GM23338 (cell line): ENCODE results near the gene SF1. TPM values are rescaled to one million over a fixed set of nuclear protein-coding genes. Genes with fewer than 3 reads are reported as not detected.

Experiments used
- ATAC-seq: fragments of 200-7000 bp; cut with Tn5 transposase; 3 replicates; pipeline ENCODE4 v1.9.1; 2020
- DNase-seq: peaks from one replicate; pipeline ENCODE4 v3.0.0-alpha.2; 2015; ENCODE audit warnings: low spot score
- H2AFZ ChIP-seq: fragments of 200-600 bp; sonication (generic); 2 replicates; pipeline ENCODE4 v1.8.0; 2016; ENCODE audit warnings: antibody characterized with exemption, mild to moderate bottlenecking, moderate library complexity
- H3F3A ChIP-seq: fragments of 200-600 bp; sonication (generic); replicated peaks from 2 replicates; pipeline ENCODE4 v1.8.0; 2017; ENCODE audit warnings: antibody characterized with exemption, mixed run types, low read depth
- H3K27ac ChIP-seq: fragments of 200-600 bp; sonication (generic); 2 replicates; pipeline ENCODE4 v1.6.1; 2016; ENCODE audit warnings: low read depth
- H3K27me3 ChIP-seq: fragments of 200-600 bp; sonication (generic); 2 replicates; pipeline ENCODE4 v1.8.0; 2016; ENCODE audit warnings: mild to moderate bottlenecking, mixed run types, moderate library complexity; ENCODE audit not compliant: insufficient read depth
- H3K36me3 ChIP-seq: fragments of 200-600 bp; sonication (generic); 2 replicates; pipeline ENCODE4 v1.8.0; 2016; ENCODE audit warnings: mild to moderate bottlenecking; ENCODE audit not compliant: insufficient read depth
- H3K4me1 ChIP-seq: fragments of 200-600 bp; sonication (generic); 2 replicates; pipeline ENCODE4 v1.8.0; 2016; ENCODE audit warnings: mild to moderate bottlenecking, moderate library complexity; ENCODE audit not compliant: insufficient read depth
- H3K4me2 ChIP-seq: fragments of 200-600 bp; sonication (generic); 2 replicates; pipeline ENCODE4 v1.7.1; 2017; ENCODE audit warnings: mixed run types
- H3K4me3 ChIP-seq: fragments of 200-600 bp; sonication (generic); 2 replicates; pipeline ENCODE4 v1.6.1; 2016; ENCODE audit warnings: mixed run types
- H3K79me2 ChIP-seq: fragments of 200-600 bp; sonication (generic); replicated peaks from 2 replicates; pipeline ENCODE4 v1.8.0; 2017; ENCODE audit warnings: mild to moderate bottlenecking; ENCODE audit not compliant: insufficient read depth
- H3K9me2 ChIP-seq: fragments of 200-600 bp; sonication (generic); 2 replicates; pipeline ENCODE4 v1.8.0; 2017; ENCODE audit not compliant: insufficient read depth
- H4K20me1 ChIP-seq: fragments of 200-600 bp; sonication (generic); replicated peaks from 2 replicates; pipeline ENCODE4 v1.8.0; 2017; ENCODE audit warnings: mild to moderate bottlenecking; ENCODE audit not compliant: insufficient read depth
- H3K27ac Mint-ChIP-seq: 2 replicates; pipeline ENCODE4 v1.8.0; 2020; ENCODE audit warnings: inconsistent platforms, mild to moderate bottlenecking, moderate library complexity, mixed read lengths
- H3K27me3 Mint-ChIP-seq: 3 replicates; pipeline ENCODE4 v1.8.0; 2022; ENCODE audit warnings: low read depth, mild to moderate bottlenecking, moderate library complexity, mixed read lengths, inconsistent platforms; ENCODE audit not compliant: insufficient read depth, poor library complexity
- H3K36me3 Mint-ChIP-seq: 3 replicates; pipeline ENCODE4 v1.8.0; 2021; ENCODE audit warnings: low read depth, mild to moderate bottlenecking, inconsistent platforms, moderate library complexity, mixed read lengths
- H3K4me1 Mint-ChIP-seq: 3 replicates; pipeline ENCODE4 v1.8.0; 2020; ENCODE audit warnings: mild to moderate bottlenecking, inconsistent platforms, mixed read lengths
- H3K4me3 Mint-ChIP-seq: 3 replicates; pipeline ENCODE4 v1.8.0; 2021; ENCODE audit warnings: moderate library complexity, mild to moderate bottlenecking, inconsistent platforms, mixed read lengths
- H3K9me3 Mint-ChIP-seq: 3 replicates; pipeline ENCODE4 v1.8.0; 2020; ENCODE audit warnings: moderate library complexity, mild to moderate bottlenecking, inconsistent platforms, mixed read lengths
- CREB1 ChIP-seq: fragments of 250-450 bp; sonication (Bioruptor Pico); IDR thresholded peaks from 2 replicates; pipeline ENCODE4 v1.5.0; 2020; ENCODE audit warnings: low read depth, mild to moderate bottlenecking, moderate library complexity
- EZH2 ChIP-seq: fragments of 200-600 bp; sonication (generic); IDR thresholded peaks from one replicate; pipeline ENCODE4 v1.8.0; 2017; ENCODE audit warnings: antibody characterized with exemption, mild to moderate bottlenecking, low read depth; ENCODE audit not compliant: unreplicated experiment
- EZH2phosphoT487 ChIP-seq: fragments of 200-600 bp; sonication (generic); IDR thresholded peaks from one replicate; pipeline ENCODE4 v1.8.1; 2018; ENCODE audit warnings: antibody characterized with exemption; ENCODE audit not compliant: unreplicated experiment
- JUNB ChIP-seq: IDR thresholded peaks from one replicate; pipeline ENCODE4 v1.6.1; 2016; ENCODE audit warnings: antibody characterized with exemption; ENCODE audit not compliant: unreplicated experiment
- NANOG ChIP-seq: IDR thresholded peaks from 2 replicates; pipeline ENCODE4 v1.6.1; 2016; ENCODE audit warnings: antibody characterized with exemption, borderline replicate concordance
- POLR2AphosphoS5 ChIP-seq: IDR thresholded peaks from 2 replicates; pipeline ENCODE4 v1.6.1; 2016; ENCODE audit warnings: antibody characterized with exemption, low read depth
- STAT1 ChIP-seq: IDR thresholded peaks from one replicate; pipeline ENCODE4 v1.6.1; 2016; ENCODE audit warnings: antibody characterized with exemption; ENCODE audit not compliant: unreplicated experiment
- ZNF114 ChIP-seq: fragments of 250-450 bp; sonication (Bioruptor Pico); IDR thresholded peaks from 2 replicates; pipeline ENCODE4 v1.5.0; 2020; ENCODE audit warnings: mild to moderate bottlenecking, moderate library complexity
- ZNF331 ChIP-seq: fragments of 250-450 bp; sonication (Bioruptor Pico); IDR thresholded peaks from 2 replicates; pipeline ENCODE4 v1.5.0; 2020; ENCODE audit warnings: low read depth, mild to moderate bottlenecking, moderate library complexity
- polyA plus RNA-seq: library from polyadenylated mRNA; unstranded; fragments of >200 nt; fragmentation: Nextera tagmentation; extraction: Ambion mirVana; gene quantifications from 2 replicates; pipeline ENCODE4 v1.2.1, GENCODE V29; 2016
- total RNA-seq: library from RNA; depleted of rRNA; stranded (reverse); fragments of >200 nt; shearing (Covaris generic); gene quantifications from 2 replicates; pipeline ENCODE4 v1.2.3, GENCODE V29; 2014
- TF ChIP-seq, protein P1 (sequence below), 2 experiments: fragments of 200-600 bp in 1 of 2; sonication (generic) in 1 of 2; conservative IDR thresholded peaks; 2 replicates each; pipeline versions ENCODE4 v1.5.1 to v1.6.1; 2016 to 2017; ENCODE audit warnings: antibody characterized with exemption in 2 of 2, low read depth in 2 of 2, mild to moderate bottlenecking in 2 of 2, moderate library complexity in 1 of 2
- TF ChIP-seq, protein P2 (sequence below): fragments of 250-450 bp; sonication (Bioruptor Pico); IDR thresholded peaks from 2 replicates; pipeline ENCODE4 v1.5.0; 2020; ENCODE audit warnings: mild to moderate bottlenecking, moderate library complexity
- TF ChIP-seq, protein P3 (sequence below): IDR thresholded peaks from one replicate; pipeline ENCODE4 v1.6.1; 2018; ENCODE audit warnings: antibody characterized with exemption; ENCODE audit not compliant: unreplicated experiment
- TF ChIP-seq, protein P4 (sequence below): IDR thresholded peaks from 2 replicates; pipeline ENCODE4 v1.6.1; 2016; ENCODE audit warnings: antibody characterized with exemption

SF1 gene
- total and polyA plus RNA-seq, 2 experiments from 2014 or later = 76.9 to 252 TPM

DNA sequence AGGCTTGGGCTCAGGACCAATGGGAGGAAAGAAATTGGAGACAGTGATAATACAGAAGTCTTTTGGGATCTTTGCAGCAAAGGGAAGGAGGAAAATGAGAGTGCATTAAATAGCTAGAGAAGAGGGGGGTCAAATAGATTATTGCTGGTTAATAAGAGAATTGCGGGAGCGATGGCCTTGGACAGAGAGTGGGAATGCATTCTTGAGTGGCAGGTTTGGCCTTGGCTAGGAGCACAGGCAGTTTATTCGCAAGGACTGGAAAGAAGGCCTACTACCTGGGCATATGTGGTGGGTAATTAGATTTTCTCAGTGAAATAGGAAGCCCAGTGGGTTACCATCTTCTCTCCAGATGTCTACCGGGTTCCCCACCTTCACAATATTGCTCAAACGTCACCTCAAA, 35.5 kb upstream of the SF1 start:
- no peak overlapping the region for H3K4me3 Mint-ChIP-seq
- ATAC-seq (no peak), DNase-seq (no peak)
- peaks cover 12% of the 10 kb centered on the region for H3K27me3 Mint-ChIP-seq
- H3K27ac Mint-ChIP-seq = no peak overlapping the region
- H3K4me3 ChIP-seq = no peak overlapping the region
- no peaks in the 10 kb centered on the region; the same call in 2 of the 3 replicates for H3K9me3 Mint-ChIP-seq
- H2AFZ ChIP-seq = no peak overlapping the region
- no peak overlapping the region for H3K4me2 ChIP-seq
- H3K36me3 Mint-ChIP-seq = no peaks in the 10 kb centered on the region
- 0 out of 2 replicates have a peak, but pooled peaks cover 4% of the 10 kb centered on the region for H4K20me1 ChIP-seq
- H3K4me1 Mint-ChIP-seq = peaks cover 7% of the 10 kb centered on the region
- TF ChIP-seq POLR2AphosphoS5 (no peak), JUNB (no peak), NANOG (no peak), EZH2phosphoT487 (no peak), STAT1 (no peak), ZNF331 (CRISPR knock-in tag) (no peak), EZH2 (no peak), CREB1 (CRISPR knock-in tag) (no peak), ZNF114 (CRISPR knock-in tag) (no peak)
- TF ChIP-seq, protein P1, sequence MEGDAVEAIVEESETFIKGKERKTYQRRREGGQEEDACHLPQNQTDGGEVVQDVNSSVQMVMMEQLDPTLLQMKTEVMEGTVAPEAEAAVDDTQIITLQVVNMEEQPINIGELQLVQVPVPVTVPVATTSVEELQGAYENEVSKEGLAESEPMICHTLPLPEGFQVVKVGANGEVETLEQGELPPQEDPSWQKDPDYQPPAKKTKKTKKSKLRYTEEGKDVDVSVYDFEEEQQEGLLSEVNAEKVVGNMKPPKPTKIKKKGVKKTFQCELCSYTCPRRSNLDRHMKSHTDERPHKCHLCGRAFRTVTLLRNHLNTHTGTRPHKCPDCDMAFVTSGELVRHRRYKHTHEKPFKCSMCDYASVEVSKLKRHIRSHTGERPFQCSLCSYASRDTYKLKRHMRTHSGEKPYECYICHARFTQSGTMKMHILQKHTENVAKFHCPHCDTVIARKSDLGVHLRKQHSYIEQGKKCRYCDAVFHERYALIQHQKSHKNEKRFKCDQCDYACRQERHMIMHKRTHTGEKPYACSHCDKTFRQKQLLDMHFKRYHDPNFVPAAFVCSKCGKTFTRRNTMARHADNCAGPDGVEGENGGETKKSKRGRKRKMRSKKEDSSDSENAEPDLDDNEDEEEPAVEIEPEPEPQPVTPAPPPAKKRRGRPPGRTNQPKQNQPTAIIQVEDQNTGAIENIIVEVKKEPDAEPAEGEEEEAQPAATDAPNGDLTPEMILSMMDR (conservative IDR thresholded peaks at IDR 0.05; ENCODE audit: low read depth in 2 of 2) = no peak
- TF ChIP-seq, protein P2, sequence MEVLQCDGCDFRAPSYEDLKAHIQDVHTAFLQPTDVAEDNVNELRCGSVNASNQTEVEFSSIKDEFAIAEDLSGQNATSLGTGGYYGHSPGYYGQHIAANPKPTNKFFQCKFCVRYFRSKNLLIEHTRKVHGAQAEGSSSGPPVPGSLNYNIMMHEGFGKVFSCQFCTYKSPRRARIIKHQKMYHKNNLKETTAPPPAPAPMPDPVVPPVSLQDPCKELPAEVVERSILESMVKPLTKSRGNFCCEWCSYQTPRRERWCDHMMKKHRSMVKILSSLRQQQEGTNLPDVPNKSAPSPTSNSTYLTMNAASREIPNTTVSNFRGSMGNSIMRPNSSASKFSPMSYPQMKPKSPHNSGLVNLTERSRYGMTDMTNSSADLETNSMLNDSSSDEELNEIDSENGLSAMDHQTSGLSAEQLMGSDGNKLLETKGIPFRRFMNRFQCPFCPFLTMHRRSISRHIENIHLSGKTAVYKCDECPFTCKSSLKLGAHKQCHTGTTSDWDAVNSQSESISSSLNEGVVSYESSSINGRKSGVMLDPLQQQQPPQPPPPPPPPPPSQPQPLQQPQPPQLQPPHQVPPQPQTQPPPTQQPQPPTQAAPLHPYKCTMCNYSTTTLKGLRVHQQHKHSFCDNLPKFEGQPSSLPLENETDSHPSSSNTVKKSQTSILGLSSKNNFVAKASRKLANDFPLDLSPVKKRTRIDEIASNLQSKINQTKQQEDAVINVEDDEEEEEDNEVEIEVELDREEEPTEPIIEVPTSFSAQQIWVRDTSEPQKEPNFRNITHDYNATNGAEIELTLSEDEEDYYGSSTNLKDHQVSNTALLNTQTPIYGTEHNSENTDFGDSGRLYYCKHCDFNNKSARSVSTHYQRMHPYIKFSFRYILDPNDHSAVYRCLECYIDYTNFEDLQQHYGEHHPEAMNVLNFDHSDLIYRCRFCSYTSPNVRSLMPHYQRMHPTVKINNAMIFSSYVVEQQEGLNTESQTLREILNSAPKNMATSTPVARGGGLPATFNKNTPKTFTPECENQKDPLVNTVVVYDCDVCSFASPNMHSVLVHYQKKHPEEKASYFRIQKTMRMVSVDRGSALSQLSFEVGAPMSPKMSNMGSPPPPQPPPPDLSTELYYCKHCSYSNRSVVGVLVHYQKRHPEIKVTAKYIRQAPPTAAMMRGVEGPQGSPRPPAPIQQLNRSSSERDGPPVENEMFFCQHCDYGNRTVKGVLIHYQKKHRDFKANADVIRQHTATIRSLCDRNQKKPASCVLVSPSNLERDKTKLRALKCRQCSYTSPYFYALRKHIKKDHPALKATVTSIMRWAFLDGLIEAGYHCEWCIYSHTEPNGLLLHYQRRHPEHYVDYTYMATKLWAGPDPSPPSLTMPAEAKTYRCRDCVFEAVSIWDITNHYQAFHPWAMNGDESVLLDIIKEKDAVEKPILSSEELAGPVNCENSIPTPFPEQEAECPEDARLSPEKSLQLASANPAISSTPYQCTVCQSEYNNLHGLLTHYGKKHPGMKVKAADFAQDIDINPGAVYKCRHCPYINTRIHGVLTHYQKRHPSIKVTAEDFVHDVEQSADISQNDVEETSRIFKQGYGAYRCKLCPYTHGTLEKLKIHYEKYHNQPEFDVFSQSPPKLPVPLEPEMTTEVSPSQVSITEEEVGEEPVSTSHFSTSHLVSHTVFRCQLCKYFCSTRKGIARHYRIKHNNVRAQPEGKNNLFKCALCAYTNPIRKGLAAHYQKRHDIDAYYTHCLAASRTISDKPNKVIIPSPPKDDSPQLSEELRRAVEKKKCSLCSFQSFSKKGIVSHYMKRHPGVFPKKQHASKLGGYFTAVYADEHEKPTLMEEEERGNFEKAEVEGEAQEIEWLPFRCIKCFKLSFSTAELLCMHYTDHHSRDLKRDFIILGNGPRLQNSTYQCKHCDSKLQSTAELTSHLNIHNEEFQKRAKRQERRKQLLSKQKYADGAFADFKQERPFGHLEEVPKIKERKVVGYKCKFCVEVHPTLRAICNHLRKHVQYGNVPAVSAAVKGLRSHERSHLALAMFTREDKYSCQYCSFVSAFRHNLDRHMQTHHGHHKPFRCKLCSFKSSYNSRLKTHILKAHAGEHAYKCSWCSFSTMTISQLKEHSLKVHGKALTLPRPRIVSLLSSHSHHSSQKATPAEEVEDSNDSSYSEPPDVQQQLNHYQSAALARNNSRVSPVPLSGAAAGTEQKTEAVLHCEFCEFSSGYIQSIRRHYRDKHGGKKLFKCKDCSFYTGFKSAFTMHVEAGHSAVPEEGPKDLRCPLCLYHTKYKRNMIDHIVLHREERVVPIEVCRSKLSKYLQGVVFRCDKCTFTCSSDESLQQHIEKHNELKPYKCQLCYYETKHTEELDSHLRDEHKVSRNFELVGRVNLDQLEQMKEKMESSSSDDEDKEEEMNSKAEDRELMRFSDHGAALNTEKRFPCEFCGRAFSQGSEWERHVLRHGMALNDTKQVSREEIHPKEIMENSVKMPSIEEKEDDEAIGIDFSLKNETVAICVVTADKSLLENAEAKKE (CRISPR knock-in tag) = no peak
- TF ChIP-seq, protein P3, sequence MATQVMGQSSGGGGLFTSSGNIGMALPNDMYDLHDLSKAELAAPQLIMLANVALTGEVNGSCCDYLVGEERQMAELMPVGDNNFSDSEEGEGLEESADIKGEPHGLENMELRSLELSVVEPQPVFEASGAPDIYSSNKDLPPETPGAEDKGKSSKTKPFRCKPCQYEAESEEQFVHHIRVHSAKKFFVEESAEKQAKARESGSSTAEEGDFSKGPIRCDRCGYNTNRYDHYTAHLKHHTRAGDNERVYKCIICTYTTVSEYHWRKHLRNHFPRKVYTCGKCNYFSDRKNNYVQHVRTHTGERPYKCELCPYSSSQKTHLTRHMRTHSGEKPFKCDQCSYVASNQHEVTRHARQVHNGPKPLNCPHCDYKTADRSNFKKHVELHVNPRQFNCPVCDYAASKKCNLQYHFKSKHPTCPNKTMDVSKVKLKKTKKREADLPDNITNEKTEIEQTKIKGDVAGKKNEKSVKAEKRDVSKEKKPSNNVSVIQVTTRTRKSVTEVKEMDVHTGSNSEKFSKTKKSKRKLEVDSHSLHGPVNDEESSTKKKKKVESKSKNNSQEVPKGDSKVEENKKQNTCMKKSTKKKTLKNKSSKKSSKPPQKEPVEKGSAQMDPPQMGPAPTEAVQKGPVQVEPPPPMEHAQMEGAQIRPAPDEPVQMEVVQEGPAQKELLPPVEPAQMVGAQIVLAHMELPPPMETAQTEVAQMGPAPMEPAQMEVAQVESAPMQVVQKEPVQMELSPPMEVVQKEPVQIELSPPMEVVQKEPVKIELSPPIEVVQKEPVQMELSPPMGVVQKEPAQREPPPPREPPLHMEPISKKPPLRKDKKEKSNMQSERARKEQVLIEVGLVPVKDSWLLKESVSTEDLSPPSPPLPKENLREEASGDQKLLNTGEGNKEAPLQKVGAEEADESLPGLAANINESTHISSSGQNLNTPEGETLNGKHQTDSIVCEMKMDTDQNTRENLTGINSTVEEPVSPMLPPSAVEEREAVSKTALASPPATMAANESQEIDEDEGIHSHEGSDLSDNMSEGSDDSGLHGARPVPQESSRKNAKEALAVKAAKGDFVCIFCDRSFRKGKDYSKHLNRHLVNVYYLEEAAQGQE = no peak
- TF ChIP-seq, protein P4, sequence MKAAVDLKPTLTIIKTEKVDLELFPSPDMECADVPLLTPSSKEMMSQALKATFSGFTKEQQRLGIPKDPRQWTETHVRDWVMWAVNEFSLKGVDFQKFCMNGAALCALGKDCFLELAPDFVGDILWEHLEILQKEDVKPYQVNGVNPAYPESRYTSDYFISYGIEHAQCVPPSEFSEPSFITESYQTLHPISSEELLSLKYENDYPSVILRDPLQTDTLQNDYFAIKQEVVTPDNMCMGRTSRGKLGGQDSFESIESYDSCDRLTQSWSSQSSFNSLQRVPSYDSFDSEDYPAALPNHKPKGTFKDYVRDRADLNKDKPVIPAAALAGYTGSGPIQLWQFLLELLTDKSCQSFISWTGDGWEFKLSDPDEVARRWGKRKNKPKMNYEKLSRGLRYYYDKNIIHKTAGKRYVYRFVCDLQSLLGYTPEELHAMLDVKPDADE = no peak
- no peak overlapping the region for H3K27ac ChIP-seq
- H3F3A ChIP-seq = peaks cover 4% of the 10 kb centered on the region; the same call in 1 of the 2 replicates
- peaks cover 5% of the 10 kb centered on the region; the same call in 1 of the 2 replicates for H3K4me1 ChIP-seq
- peaks cover 6% of the 10 kb centered on the region; the same call in 1 of the 2 replicates for H3K79me2 ChIP-seq
- no peaks in the 10 kb centered on the region for H3K9me2 ChIP-seq
- H3K36me3 ChIP-seq = no peaks in the 10 kb centered on the region
- no peaks in the 10 kb centered on the region for H3K27me3 ChIP-seq
